HG03108 (cell line): Measurements from ENCODE around the gene PAPPA2.
"Not testable (repeated sequence)": the region's sequence is repeated elsewhere in the genome, so short reads cannot be mapped to it uniquely, and the experiment has no call there.

ENCODE experiments used
- ATAC-seq: cut with Tn5 transposase; IDR thresholded peaks from one replicate; pipeline ENCODE4 v1.9.1; 2021; ENCODE audit warnings: moderate library complexity; ENCODE audit not compliant: unreplicated experiment

PAPPA2 gene

DNA sequence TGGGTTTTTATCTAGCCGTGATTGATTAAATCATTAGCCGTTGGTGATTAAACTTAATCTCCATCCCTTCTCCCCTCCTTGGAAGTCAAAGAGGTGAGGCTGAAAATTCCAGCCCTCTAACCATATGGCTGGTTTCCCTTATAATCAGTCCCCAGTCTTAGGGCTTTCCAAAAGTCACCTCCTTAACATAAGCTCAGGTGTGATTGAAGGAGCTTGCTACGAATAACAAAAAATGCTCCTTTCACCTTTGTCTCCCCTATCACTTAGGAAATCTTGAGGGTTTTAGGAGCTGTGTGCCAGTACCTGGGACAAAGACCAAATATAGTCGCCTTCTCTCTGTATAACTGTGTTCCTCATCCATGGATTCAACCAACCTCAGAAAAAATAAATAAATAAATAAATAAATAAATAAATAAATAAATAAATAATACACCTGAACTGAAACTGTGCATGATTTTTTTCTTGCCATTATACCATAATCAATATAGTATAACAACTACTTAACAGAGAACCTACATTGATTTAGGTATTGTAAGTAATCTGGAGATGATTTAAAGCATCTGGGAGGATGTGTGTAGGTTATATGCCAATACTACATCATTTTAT is 82.2 kb downstream of the PAPPA2 start:
- no peak for ATAC-seq

DNA sequence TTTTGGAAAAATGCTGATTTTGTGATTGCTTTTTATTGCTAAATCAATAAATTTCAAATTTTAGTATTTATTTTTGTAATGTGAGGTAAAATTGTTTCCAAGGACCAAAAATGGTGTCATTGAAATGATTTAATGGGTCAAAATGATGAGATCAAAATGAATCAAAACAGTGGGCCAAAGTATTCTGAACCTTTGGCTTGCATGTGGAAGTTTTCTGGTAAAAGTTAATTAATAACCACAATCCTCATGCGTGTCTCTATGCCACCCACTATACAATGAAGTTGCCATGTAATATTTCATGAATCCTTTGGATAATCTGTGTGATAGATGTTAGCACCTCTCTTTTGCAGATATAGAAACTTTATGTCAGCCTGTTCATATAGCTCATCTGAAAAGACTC is 83.8 kb downstream of the PAPPA2 start:
- ATAC-seq: no peak

DNA sequence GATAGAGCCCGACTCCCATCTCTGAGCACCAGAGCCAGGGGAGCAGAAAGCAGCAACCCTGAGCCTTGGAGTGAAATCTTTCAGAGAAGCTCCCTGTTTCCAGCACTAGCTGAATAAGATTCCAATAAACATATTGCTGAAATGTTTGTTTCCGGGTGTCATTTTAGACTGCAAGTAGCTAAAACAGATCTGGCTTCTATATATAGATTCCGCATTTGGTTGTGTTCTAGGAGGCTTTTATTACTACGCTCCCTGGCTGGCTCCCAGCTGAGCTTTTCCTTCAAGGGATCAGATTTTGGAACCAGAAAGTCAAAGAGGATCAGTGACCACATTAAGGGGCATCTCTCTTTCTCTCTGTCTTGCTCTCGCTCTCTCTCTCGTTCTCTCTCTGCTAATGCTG is 88.2 kb downstream of the PAPPA2 start:
- no peak for ATAC-seq

DNA sequence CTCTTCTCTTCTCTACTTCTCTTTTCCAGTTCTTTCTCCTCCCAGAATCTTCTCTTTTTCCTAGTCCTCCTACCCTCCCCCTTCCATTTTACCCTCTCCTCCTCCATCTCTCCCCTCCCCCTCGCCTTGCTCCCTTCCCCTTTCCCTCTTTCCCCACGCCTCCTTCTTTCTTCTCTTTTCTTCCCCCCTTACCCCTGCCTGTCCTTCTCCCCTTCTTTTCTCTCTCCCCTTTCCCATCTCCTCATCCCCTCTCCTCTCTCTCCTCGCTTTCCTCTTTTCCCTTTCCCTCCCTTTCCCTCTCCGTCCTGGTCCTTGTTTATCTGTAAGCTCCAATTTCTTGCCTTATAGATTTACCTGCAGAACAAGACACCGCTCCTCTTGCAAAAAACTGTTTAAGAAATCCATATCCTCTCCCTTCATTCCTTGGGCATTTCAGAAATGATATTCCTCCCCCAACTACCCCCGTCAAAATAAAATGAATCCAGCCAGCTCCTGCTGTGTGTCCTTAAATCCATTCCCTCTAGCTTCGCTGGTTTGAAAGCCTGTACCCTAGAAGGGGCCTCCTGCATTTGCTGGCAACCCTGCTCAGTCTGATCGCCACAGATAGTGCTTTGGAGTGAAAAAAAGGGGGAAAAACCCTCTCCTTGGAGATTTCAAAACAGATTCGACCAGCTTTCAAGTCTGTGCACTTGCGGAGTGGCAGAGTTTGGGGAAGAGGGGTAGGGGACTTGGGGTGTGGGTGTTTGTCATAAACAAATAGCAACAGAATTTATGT is 89.4 kb downstream of the PAPPA2 start:
- no peak for ATAC-seq

DNA sequence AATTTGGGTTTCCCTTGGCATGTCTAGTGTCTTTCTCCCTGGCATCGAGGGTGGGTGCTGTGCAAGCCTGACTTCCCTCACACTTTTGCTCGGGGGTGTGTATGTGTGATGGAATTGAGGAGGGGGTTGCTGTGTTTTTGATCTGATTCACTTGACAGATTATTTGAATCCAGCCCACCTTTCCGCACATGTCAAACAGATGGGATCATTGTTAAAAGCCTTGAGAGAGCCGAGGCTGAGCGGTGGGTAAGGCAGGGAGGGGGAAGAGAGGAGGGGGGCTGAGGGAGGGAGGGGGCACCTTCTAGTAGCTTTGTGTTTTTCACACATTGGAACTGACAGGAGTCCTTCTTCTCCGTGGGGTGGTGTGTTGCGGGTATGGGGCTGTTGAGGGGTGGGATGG is 90.0 kb downstream of the PAPPA2 start:
- ATAC-seq: no peak

DNA sequence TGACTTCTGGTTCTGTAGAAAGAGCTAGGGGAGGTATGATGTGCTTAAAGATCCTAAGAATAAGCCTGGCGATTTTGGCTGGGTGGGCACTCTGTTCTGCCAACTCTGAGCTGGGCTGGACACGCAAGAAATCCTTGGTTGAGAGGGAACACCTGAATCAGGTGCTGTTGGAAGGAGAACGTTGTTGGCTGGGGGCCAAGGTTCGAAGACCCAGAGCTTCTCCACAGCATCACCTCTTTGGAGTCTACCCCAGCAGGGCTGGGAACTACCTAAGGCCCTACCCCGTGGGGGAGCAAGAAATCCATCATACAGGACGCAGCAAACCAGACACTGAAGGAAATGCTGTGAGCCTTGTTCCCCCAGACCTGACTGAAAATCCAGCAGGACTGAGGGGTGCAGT is 93.3 kb downstream of the PAPPA2 start:
- no peak for ATAC-seq

DNA sequence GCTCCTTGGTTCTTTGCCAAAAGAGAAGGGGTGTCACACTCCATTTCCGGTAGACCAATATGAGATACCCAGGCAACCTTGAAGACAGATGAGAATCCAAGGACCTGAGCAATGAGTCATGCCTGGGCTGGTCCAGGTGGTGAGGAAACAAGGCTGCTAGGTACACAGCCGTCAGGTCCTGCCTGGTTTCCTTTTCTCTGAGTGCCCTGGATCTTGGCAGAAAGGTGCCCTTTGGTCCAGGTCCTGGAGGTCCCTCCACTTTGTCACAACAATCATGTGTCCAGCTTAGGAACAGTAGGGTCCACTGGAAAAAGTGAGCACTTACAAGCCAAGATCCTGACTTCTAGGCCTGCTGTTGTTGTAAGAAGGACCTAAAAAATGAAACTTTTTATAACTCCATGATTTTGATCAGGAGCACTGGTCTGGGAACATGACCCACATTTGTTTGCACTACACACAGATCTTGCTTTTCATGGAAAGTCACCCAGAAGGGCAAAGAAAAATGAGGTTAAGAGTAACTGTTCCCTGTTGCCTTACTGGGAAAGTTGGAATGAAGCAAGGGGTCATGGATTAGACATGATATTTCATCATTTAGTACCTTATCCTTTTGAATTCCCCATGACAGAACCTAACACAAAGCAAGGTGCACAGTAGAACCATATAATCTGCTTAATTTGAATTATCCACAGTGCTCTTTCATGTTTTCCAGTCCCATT is 94.7 kb downstream of the PAPPA2 start:
- no peak for ATAC-seq

DNA sequence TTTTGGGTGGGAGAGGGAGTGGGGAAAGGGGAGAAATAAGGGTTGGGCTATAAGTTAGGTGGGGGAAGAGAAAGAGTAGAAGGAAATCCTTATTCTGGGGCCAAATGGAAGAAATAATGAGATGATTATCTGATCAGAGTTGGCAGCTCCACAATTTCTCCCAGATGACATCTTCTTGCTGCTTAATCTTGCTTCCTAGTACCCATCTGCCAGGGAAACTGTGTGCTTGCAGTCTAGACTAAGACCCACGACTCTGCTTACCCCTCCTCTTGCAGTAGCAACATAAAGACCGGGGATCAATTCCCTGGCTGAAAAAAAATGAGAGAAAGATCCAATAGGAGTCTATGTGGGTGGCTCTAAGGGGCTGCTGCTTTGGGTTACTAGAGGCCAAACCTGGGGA is 95.6 kb downstream of the PAPPA2 start:
- ATAC-seq: no peak

DNA sequence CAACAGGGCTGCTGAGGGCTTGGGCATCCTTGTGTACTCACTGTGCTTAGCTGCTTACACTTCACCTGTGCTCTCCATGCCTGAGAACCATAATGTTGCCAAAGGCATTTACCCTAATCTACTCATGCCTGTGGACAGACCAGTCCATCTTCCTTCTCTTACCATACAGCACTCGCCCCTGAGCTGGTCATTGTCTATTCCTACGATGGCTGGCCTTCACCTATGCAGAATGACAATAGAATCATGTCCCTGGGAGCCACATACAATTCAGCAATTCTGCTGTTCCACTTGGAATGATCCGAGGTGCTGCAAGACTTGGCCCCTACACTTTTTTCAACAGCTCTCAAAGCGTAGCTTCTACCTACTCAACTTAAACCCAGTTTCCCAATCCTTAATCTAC is 96.5 kb downstream of the PAPPA2 start:
- ATAC-seq: no peak

DNA sequence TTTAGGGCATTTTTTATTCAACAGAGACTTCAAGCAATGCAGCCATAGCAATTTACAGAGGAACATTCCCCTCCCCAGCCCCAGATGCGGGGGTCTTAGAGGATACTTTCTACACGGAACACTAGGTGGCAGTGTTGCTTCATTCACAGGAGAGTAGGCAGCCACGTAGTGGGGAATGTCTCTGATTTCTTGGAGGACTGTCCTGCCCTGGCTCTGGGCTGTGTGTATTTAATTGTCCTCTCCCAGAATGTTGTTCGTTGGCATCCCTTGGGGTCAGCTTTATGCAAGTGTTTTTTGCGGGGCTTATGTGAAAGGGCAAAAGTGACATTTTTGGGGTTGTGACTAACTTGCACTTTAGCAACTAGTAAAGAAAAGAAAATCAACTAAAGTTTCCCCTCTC is 96.9 kb downstream of the PAPPA2 start:
- no peak for ATAC-seq

DNA sequence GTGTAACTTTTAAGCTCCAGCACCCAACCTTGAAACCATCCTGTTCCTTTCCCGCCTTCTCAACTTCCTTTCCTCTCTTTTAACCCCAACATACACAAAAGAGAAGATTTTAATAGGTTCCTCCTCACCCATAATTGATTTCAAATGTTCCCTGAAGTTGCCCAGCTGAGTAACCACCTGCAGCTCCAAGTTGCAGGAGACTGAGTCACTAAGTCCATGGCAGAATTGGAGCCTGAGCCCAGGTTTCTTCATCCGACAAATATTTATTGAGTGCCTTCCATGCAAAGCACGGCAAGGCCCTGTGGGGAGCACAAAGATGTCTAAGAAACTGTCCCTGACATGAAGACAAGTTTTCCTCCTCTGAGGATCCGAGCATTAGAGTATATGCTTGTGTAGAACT is 97.7 kb downstream of the PAPPA2 start:
- no peak for ATAC-seq

DNA sequence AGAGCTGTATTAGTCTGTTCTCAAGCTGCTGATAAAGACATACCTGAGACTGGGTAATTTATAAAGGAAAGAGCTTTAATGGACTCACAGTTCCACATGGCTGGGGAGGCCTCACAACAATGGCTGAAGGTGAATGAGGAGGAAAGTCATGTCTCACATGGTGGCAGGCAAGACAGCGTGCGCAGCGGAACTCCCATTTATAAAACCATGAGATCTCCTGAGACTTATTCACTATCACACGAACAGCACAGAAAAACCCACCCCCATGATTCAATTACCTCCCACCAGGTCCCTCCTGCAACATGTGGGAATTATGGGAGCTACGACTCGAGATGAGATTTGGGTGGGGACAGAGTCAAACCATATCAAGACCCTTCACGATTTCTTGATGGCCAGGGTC is 98.8 kb downstream of the PAPPA2 start:
- not testable (repeated sequence) for ATAC-seq

DNA sequence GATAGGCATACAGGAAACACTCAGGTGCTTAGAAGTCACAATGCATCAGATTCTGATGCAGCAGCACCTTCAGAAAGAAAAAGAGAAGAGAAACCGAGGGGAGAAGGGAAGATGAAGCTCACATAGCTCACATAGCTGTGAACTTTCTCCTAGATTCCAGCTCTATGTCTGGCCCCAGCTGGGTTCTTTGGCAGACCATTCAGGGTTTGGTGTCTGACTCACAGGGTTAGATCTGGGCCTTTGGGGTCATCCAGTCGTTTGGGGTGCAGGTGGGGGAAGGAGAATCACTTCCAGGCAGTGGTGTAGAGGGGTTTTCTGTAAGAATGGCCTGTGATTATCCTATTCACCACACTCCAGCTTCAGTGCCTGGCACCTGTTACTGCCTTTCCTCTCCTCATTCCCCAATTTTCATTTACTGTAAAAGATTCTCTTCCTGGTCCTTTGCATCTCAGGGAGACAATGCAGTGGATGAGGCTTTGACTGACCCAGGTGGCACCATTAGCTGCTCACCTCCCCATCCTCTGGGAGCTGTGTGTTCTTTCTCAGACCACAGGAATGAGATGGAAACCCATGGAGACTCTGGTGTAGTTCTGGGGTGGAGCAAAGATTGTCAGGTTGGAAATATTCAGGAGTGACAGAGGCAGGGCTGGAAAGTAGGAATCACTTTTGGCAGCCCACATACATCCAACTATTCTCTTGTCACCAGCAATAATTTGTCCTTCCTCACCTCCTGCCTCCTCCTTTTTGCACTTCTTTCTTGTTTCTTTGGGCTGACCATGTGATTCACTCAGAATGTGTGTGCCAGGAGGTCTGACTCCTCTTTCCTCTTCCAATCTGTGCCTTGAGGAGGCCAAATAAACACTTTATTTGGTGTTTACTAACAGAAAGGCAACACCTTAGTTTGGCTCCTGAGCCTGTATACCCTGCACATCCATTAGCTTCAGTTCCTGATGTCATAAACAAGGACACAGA is 103.3 kb downstream of the PAPPA2 start:
- no peak for ATAC-seq

DNA sequence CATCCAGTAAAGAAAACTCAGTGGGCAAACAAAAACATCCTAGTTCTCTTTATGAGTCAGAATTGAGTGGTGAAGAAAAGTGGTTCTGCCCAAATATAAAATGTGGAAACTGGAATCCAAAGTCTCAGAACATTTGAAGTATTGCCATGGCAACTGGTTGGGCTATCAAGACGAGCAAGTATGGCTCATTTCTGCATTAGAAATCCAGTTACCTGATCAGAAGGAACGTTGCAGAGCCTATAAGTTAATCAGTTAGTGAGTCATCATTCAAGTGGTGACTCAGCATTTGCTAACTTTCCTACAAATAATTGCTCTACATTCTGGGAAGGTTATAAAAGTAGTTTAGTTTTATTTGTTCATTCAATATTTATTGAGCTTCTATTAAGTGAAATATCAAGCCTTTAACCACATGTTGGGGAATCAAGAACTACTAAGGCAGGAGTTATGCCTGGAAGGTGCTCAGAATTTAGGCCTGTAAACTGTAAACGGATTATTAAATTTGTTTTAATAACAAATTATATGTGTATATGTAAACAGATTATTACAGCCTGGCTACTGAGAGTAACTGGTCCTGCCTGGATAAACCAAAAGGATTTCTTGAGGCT is 104.3 kb downstream of the PAPPA2 start:
- ATAC-seq: no peak

DNA sequence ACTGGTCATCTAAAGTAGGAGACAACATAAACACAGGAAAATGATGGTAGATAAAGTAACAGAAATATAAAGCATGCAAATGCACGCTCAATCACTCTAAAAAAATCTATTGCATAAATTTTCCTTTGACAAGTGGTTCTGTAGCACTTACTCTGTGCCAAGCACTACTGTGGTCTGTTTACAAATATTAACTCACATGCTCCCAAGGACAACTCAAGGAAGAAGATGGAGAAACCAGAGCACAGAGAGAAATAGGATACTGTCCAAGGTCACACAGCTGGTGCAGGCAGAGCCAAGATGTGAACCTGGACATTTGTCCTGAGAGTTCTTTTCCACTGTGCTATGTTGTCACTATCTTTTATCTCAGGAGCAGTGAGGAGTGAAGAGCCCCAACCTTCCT is 105.2 kb downstream of the PAPPA2 start:
- ATAC-seq: no peak

DNA sequence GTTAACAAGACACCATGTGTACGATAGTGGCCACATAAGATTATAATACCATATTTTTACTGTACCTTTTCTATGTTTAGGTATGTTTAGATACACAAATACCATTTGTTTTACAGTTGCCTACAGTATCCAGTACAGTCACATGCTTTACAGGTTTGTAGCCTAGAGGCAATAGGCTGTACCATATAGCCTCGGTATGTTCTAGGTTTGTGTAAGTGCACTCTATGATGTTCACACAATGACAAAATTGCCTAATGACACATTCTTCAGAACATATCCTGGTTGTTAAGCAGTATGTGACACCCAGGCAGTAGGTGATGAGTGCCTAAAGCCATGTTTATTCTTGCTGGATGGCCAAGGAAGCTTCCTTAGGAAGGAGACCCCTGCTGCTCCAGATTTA is 111.8 kb downstream of the PAPPA2 start:
- ATAC-seq: no peak

DNA sequence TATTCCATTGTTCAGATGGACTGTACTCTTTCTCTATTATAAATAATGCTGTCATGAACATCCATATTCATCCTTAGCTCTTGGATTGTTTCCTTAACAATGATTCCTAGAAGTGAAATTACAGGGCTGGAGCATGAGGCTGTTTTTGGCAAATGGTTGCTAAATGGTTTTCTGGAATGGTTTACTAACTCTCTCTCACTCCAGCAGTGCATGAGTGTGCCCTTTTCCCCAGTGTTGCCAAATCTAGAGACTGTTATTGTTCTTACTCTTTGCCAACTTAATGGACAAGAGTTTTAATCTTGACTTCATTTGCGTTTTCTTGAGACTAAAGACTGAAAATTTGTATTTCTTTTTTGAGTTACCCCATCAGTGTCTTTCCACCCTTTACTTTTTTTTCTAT is 113.0 kb downstream of the PAPPA2 start:
- ATAC-seq: no peak

DNA sequence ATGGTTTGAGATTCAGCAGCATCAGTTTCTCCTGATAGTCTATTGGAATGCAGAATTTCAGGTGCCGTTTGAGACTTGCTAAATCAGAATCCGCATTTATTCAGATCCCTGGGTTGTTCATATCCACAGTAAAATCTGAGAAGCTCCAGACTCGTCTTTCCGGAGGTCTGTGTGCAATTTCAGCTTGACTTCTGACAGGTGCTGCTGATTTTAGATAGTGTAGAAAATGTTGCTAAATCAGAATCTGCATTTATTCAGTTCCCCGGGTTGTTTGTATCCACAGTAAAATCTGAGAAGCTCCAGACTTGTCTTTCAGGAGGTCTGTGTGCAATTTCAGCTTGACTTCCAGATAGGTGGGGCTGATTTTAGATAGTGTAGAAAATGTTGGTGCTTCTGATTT is 113.7 kb downstream of the PAPPA2 start:
- no peak for ATAC-seq

DNA sequence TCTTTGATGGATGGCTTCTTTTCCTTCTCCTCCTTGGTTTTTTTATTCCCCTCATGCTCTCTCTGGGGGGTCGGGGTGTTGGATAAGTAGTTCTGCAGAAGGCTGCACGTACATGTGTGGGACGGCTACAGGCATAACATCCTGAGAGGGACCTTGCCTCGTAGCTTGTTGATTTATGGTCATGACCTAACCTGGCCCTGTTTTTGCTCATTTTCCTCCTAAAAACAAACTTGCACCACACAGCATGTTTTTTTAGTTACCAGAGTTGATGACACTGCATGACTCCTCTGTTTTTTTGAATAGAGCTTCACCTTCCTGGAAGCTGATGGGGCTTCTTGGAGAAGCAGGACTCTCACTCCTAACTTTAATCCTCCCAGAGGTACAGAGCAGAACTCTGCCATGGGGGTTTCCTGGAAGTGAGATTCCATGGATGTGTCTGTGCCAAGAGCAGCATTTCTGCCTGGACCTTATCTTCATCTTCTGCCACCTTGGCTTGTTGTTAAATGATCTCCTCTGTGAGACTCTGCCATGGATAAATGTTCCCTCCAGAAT is 114.7 kb downstream of the PAPPA2 start:
- no peak for ATAC-seq

DNA sequence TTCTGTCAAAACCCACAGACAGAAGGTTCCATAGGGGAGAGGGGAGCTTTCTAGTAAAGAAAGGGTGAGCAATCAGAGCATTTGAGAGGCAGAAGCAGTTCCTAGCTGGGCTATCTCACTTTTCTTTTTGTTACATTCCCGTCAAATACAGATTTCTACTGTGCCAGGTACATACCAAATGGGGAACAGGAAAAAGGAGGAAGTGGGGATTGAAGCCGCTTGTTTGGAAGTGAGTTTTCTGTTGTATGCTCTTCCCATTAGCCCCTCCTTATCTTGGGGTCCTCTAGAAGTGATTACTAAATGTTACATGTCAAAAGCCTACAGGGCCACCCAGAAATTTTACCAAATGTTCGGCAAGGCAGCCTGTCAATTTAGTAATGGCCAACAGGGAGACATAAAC is 116.1 kb downstream of the PAPPA2 start:
- no peak for ATAC-seq
